HEK293 (cell line): ENCODE measurements around the gene TJP3.
A peak's percentile ranks its signal among the peaks of the same experiment; 100 is the strongest.
"Not testable (repeated sequence)": the region's sequence is repeated elsewhere in the genome, so short reads cannot be mapped to it uniquely, and the experiment has no call there.

Source experiments
- CTCF ChIA-PET: fragments of 350-600 bp; formaldehyde crosslinking; extraction: SDS; loops from one replicate; lab custom pipeline; 2021; ENCODE audit warnings: antibody characterized with exemption; lab: Yijun Ruan, JAX
- POLR2A ChIA-PET: fragments of 300-600 bp; formaldehyde crosslinking; extraction: SDS; loops from one replicate; lab custom pipeline; 2020; ENCODE audit warnings: antibody characterized with exemption, inconsistent platforms; lab: Yijun Ruan, JAX
- H3K27ac ChIP-seq: fragments of 200-500 bp; sonication (Bioruptor generic); 2 replicates; pipeline ENCODE4 v1.5.1; 2014; ENCODE audit warnings: low read depth, low read length, control low read depth, inconsistent platforms; ENCODE audit errors: extremely low read depth
- H3K36me3 ChIP-seq, 2 experiments: fragments of 200-500 bp in 1 of 2; sonication (Bioruptor generic) in 1 of 2; 1 replicate in 1 of 2; 2 replicates in 1 of 2; pipeline ENCODE4 v1.5.1; 2014 to 2017; ENCODE audit warnings: inconsistent platforms in 2 of 2, low read length in 2 of 2; ENCODE audit not compliant: control insufficient read depth in 2 of 2, insufficient read depth in 1 of 2
- H3K4me1 ChIP-seq: fragments of 200-500 bp; sonication (Bioruptor generic); 2 replicates; pipeline ENCODE4 v1.5.1; 2014; ENCODE audit warnings: mild to moderate bottlenecking, low read length, inconsistent platforms; ENCODE audit not compliant: control insufficient read depth, insufficient read depth
- H3K4me3 ChIP-seq: 2 replicates; pipeline ENCODE4 v1.5.1; 2011; ENCODE audit warnings: low read depth, mild to moderate bottlenecking, control low read depth, low read length, moderate library complexity
- H3K9me3 ChIP-seq: fragments of 200-500 bp; sonication (Bioruptor generic); 2 replicates; pipeline ENCODE4 v1.5.1; 2014; ENCODE audit warnings: low read depth, low read length, inconsistent platforms; ENCODE audit not compliant: control insufficient read depth, insufficient read depth
- CTCF ChIP-seq: fragments of 450-650 bp; formaldehyde crosslinking; IDR thresholded peaks from 2 replicates; pipeline ENCODE4 v1.5.1; 2016; ENCODE audit warnings: missing biosample characterization, missing genetic modification characterization
- EGR2 ChIP-seq: fragments of 450-650 bp; formaldehyde crosslinking; IDR thresholded peaks from 2 replicates; pipeline ENCODE4 v1.5.1; 2016; ENCODE audit warnings: low read depth, missing biosample characterization, missing genetic modification characterization
- GLIS2 ChIP-seq: fragments of 450-650 bp; formaldehyde crosslinking; IDR thresholded peaks from 2 replicates; pipeline ENCODE4 v1.5.1; 2016; ENCODE audit warnings: missing biosample characterization, missing genetic modification characterization
- PATZ1 ChIP-seq: fragments of 450-650 bp; formaldehyde crosslinking; IDR thresholded peaks from 2 replicates; pipeline ENCODE4 v1.5.1; 2016; ENCODE audit warnings: missing biosample characterization, missing genetic modification characterization
- PRDM1 ChIP-seq: fragments of 450-650 bp; formaldehyde crosslinking; IDR thresholded peaks from 2 replicates; pipeline ENCODE4; 2016; ENCODE audit warnings: missing biosample characterization, missing genetic modification characterization
- SP2 ChIP-seq: fragments of 450-650 bp; formaldehyde crosslinking; IDR thresholded peaks from 2 replicates; pipeline ENCODE4 v1.5.1; 2016; ENCODE audit warnings: missing biosample characterization, missing genetic modification characterization
- ZBTB26 ChIP-seq: fragments of 450-650 bp; formaldehyde crosslinking; optimal IDR thresholded peaks from 2 replicates; pipeline ENCODE3; 2016; ENCODE audit warnings: missing biosample characterization, mild to moderate bottlenecking, missing genetic modification characterization
- ZBTB49 ChIP-seq: fragments of 450-650 bp; formaldehyde crosslinking; IDR thresholded peaks from 2 replicates; pipeline ENCODE4 v1.5.1; 2016; ENCODE audit warnings: missing biosample characterization, missing genetic modification characterization, low read depth
- ZEB2 ChIP-seq: fragments of 450-650 bp; formaldehyde crosslinking; IDR thresholded peaks from 2 replicates; pipeline ENCODE4 v1.5.1; 2016; ENCODE audit warnings: missing biosample characterization, missing genetic modification characterization
- ZNF19 ChIP-seq: fragments of 450-650 bp; formaldehyde crosslinking; IDR thresholded peaks from 2 replicates; pipeline ENCODE4; 2016; ENCODE audit warnings: missing biosample characterization, missing genetic modification characterization, low read depth
- ZNF211 ChIP-seq: fragments of 450-650 bp; formaldehyde crosslinking; IDR thresholded peaks from 2 replicates; pipeline ENCODE4 v1.5.1; 2016; ENCODE audit warnings: low read depth, missing biosample characterization, missing genetic modification characterization
- ZNF266 ChIP-seq: fragments of 450-650 bp; formaldehyde crosslinking; IDR thresholded peaks from 2 replicates; pipeline ENCODE4 v1.5.1; 2016; ENCODE audit warnings: missing biosample characterization, missing genetic modification characterization, low read depth
- ZNF449 ChIP-seq: fragments of 450-650 bp; formaldehyde crosslinking; IDR thresholded peaks from 2 replicates; pipeline ENCODE4 v1.5.1; 2017; ENCODE audit warnings: missing biosample characterization, mild to moderate bottlenecking, missing genetic modification characterization, moderate library complexity
- ZNF571 ChIP-seq: fragments of 450-650 bp; formaldehyde crosslinking; IDR thresholded peaks from 2 replicates; pipeline ENCODE4 v1.5.0; 2017; ENCODE audit warnings: missing biosample characterization, missing genetic modification characterization
- ZNF600 ChIP-seq: fragments of 450-650 bp; formaldehyde crosslinking; IDR thresholded peaks from 2 replicates; pipeline ENCODE4 v1.5.1; 2016; ENCODE audit warnings: missing biosample characterization, missing genetic modification characterization
- ZNF670 ChIP-seq: fragments of 450-650 bp; formaldehyde crosslinking; IDR thresholded peaks from 2 replicates; pipeline ENCODE4 v1.5.1; 2016; ENCODE audit warnings: missing biosample characterization, missing genetic modification characterization, low read depth
- ZNF768 ChIP-seq: fragments of 450-650 bp; formaldehyde crosslinking; IDR thresholded peaks from 2 replicates; pipeline ENCODE4 v1.5.1; 2018; ENCODE audit warnings: missing biosample characterization, mild to moderate bottlenecking, missing genetic modification characterization
- ZNF791 ChIP-seq: fragments of 450-650 bp; formaldehyde crosslinking; IDR thresholded peaks from 2 replicates; pipeline ENCODE4 v1.5.1; 2016; ENCODE audit warnings: missing biosample characterization, missing genetic modification characterization
- ZSCAN23 ChIP-seq: fragments of 450-650 bp; formaldehyde crosslinking; IDR thresholded peaks from 2 replicates; pipeline ENCODE4 v1.5.1; 2016; ENCODE audit warnings: missing biosample characterization, missing genetic modification characterization
- ZSCAN4 ChIP-seq: fragments of 450-650 bp; formaldehyde crosslinking; IDR thresholded peaks from 2 replicates; pipeline ENCODE4 v1.5.1; 2017; ENCODE audit warnings: missing biosample characterization, missing genetic modification characterization

The TJP3 gene

GRCh38 chr19:3665681-3666544, 42.3 kb upstream of the TJP3 start (continued):
- TF ChIP-seq ZNF449 (no peak), ZNF768 (tag by site-specific recombination) (no peak), CTCF (tag by site-specific recombination) (peak; percentile 98), PATZ1 (tag by site-specific recombination) (peak; percentile 84), ZNF600 (tag by site-specific recombination) (no peak), ZNF791 (tag by site-specific recombination) (no peak), ZBTB49 (no peak), ZSCAN23 (no peak), EGR2 (peak; percentile 62; the same call in 1 of the 2 replicates), GLIS2 (tag by site-specific recombination) (peak; percentile 66; the same call in 1 of the 2 replicates), ZEB2 (tag by site-specific recombination) (0 out of 2 replicates have a peak, but pooled peaks have one; percentile 28), PRDM1 (tag by site-specific recombination) (no peak), ZNF571 (tag by site-specific recombination) (no peak), ZNF211 (tag by site-specific recombination) (no peak), ZNF266 (tag by site-specific recombination) (no peak), SP2 (tag by site-specific recombination) (no peak), ZNF670 (tag by site-specific recombination) (no peak), ZNF19 (tag by site-specific recombination) (no peak)
- TF ChIP-seq, all 188 proteins: peak for 23

- H3K27ac ChIP-seq, H3K9me3 ChIP-seq, H3K4me1 ChIP-seq: not testable (repeated sequence)
- peaks cover 0 to 32% of the 10 kb centered on the region in 2 experiments; a peak in 2 of 3 replicates for H3K36me3 ChIP-seq
- CTCF ChIA-PET, result interaction anchor here (0.6 to 3.5 kb wide), 12 partner anchors 20 to 611 kb away, joined by 3 to 25 read pairs (median 5); partner anchors contain the start of gene PIP5K1C
- POLR2A ChIA-PET, result interaction anchor here (1.8 kb wide), 1 partner anchor 302 kb away, joined by 3 read pairs; no protein-coding TSS in a partner anchor
- TF ChIP-seq ZBTB26 (tag by site-specific recombination), result peak; percentile 61
- peak; percentile 99 for TF ChIP-seq ZSCAN4 (tag by site-specific recombination)
- TF ChIP-seq, all 188 proteins: peak for 2; not testable (repeated sequence) for 186
- H3K4me3 ChIP-seq, result not testable (repeated sequence)
Measured at GRCh38 chr19:3666545-3666856, 41.7 kb upstream of the TJP3 start.
